HG02870 (cell line): ENCODE measurements around the gene ELP2.

Experiments
- ATAC-seq: cut with Tn5 transposase; IDR thresholded peaks from one replicate; pipeline ENCODE4 v1.9.1; 2021; ENCODE audit warnings: mild to moderate bottlenecking, moderate library complexity; ENCODE audit not compliant: unreplicated experiment

The ELP2 gene

DNA sequence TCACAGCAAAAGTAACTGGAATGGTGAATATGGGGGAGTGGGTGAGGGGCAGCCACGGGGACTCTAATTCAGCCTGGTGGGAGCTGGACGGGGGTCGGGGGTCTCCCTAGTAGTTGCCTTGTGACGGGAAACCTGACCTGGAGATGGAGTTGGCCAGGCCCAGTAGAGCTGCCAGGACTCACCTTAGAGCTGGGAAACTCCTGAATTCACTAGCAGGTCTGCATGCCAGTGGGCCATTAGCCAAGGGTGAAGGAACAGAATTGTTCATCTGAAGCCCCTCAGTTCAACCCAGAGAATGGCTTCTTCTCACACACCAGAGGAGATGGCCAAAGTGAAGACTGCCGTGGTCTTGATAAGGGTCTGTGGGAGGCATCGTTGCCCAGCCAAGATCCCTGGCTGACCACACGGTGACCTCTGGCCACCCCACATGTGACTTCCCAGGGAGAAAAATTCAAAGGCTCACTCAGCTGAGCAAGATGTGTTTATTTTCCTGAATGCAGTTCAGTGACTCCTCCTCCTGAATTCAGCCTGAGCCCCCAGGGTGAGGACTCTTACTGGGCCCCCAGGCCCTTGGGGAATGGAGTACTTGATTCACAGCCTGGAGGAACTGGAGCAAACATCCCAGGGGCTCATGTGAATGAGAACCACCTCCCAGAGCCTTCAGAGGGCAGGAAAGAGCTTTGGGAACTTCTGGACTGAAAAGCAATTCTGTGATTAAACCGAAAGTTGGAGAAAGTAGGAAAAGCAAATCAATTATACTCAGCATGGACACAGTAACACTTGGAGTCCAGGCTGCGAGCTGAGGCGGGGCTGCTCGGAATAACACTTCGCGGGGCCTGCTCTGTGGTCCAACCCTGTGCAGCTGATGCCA, 82.8 kb downstream of the ELP2 start:
- no peak for ATAC-seq

DNA sequence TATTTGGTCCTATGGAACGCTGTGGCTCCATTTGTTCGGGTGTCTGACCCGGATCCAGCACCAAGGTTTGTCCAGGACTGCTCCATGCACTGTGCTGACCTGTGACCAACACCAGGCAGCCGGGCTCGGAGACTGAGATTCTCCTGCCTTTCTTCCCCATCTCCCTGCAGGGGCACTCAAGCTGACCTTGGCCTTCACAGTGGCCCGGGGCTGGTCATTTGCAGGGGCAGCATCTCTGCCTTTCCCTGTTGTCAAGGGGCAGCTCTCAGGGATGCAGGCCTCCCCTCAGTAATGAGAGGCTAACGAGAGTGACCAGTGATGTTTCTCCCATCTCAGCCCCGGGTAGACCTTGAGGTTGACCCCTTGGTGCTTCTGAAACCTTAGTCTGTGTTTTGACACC, 85.1 kb downstream of the ELP2 start:
- ATAC-seq, result no peak

DNA sequence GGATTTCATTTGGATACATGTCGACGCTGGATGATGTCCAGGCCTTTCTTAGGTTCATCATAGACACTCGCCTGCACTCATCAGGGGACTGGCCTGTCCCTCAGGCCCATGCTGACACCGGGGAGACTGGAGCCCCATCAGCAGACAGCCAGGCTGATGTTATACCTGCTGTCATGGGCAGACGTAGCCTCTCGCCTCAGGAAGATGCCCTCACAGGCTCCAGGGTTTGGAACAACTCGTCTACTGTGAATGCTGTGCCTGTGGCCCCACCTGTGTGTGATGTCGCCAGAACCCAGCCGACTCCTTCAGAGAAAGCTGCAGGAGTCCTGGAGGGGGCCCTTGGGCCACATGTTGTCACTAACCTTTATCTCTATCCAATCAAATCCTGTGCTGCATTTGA, 85.9 kb downstream of the ELP2 start:
- ATAC-seq, result no peak

DNA sequence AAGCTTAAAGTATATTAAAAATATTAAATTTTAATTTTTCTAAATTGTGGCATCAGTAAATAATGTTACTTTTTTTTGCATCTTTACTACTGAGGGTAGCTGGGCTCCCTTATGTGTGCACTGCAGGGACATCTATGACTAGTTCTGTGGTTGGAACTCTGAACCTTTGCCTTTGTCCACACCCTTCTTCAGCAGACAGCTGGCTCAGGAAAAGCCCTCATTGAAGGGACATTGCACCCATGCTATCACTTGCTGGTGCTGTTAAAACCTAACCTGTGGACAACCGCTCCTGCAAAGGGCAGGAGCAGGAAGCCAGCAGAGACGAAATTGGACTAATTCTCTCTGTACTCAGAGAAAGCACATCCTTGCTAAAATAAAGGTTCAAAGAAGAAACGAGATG, 87.6 kb downstream of the ELP2 start:
- ATAC-seq, result no peak

DNA sequence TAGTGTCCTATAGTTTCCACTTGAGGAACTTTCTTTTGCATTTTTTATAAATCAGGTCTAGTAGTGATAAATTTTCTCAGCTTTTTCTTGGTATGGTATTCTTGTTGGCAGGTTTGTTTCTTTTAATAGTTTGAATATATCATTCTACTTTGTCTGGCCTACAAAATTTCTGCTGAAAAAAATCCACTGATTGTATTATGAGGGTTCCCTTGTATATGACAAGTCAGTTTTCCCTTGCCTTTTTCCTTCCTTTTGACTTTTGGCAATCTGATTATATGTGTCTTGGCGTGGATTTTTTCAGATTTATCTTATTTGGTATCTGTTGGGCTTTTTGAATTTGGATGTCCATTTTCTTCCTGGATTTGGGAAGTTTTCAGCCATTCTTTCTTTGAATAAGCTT, 99.5 kb downstream of the ELP2 start:
- ATAC-seq, result no peak
